Measurements from ENCODE around the gene ZBTB45. TPM values are rescaled to one million over a fixed set of nuclear protein-coding genes. Genes with fewer than 3 reads are reported as not detected.
A peak's percentile ranks its signal among the peaks of the same experiment; 100 is the strongest.

ZBTB45 gene
- total and polyA plus RNA-seq, 7 donors: 6.2 to 13.0 (median 9.8) TPM

- ATAC-seq: no peak
- no peak for TF ChIP-seq CTCF (IDR thresholded peaks at IDR 0.05)
- Histone ChIP-seq H3K36me3 (ENCODE audit: insufficient read depth in 1 of 2, low read depth in 1 of 2) (peaks cover 24 to 74% of the 10 kb centered on the region in 2 donors), H3K27ac (no peak overlapping the region), H3K27me3 (ENCODE audit: insufficient read depth in 3 of 3, low read length in 2 of 3) (no peaks in the 10 kb centered on the region), H3K4me1 (peaks cover 20% of the 10 kb centered on the region), H3K4me3 (no peak overlapping the region), H3K9me3 (no peaks in the 10 kb centered on the region)
- no peak for DNase-seq
- 88 to 94% (median 89%) methylated on average over 18 of the region's 18 CpGs for WGBS, 3 donors
- intact Hi-C loops (cut with DNase I): no loop called here
These were observed 28.0 kb upstream of the ZBTB45 start for GRCh38 chr19:58547323-58548312.

GRCh38 chr19:58546019-58546530 is 26.5 kb upstream of the ZBTB45 start:
- 14 to 21% (median 19%) methylated on average over 1 of the region's 1 CpG for WGBS, 3 donors
- Histone ChIP-seq H3K27ac (no peak overlapping the region), H3K27me3 (ENCODE audit: insufficient read depth in 3 of 3, low read length in 2 of 3) (no peaks in the 10 kb centered on the region), H3K4me3 (peak overlapping the region; percentile 95), H3K36me3 (ENCODE audit: insufficient read depth in 1 of 2, low read depth in 1 of 2) (peaks cover 24 to 59% of the 10 kb centered on the region in 2 donors), H3K4me1 (peaks cover 20% of the 10 kb centered on the region), H3K9me3 (no peaks in the 10 kb centered on the region)
- no peak for ATAC-seq
- intact Hi-C loops (cut with DNase I): no loop called here
- no peak for DNase-seq
- TF ChIP-seq CTCF (IDR thresholded peaks at IDR 0.05): no peak

- Histone ChIP-seq H3K27me3 (ENCODE audit: insufficient read depth in 3 of 3, low read length in 2 of 3) (no peaks in the 10 kb centered on the region), H3K4me3 (peak overlapping the region; percentile 95), H3K9me3 (no peaks in the 10 kb centered on the region), H3K4me1 (peaks cover 20% of the 10 kb centered on the region), H3K36me3 (ENCODE audit: insufficient read depth in 1 of 2, low read depth in 1 of 2) (peaks cover 24 to 53% of the 10 kb centered on the region in 2 donors), H3K27ac (peak overlapping the region; percentile 97)
- DNase-seq: no peak
- TF ChIP-seq CTCF (IDR thresholded peaks at IDR 0.05): no peak
- no peak for ATAC-seq
- WGBS, 3 donors: 9 to 11% (median 10%) methylated on average over 21 of the region's 21 CpGs
- intact Hi-C loops (cut with DNase I): no loop called here
These were observed 25.8 kb upstream of the ZBTB45 start for GRCh38 chr19:58545286-58546018.

GRCh38 chr19:58544591-58545285 is 25.1 kb upstream of the ZBTB45 start:
- peak; percentile 29 to 43 (median 38) for ATAC-seq

More at GRCh38 chr19:58544591-58545285, 25.1 kb upstream of the ZBTB45 start:
- WGBS, 3 donors: 0 to 1% (median 0%) methylated on average over 37 to 86 of the region's 92 CpGs
- Histone ChIP-seq H3K4me1 (peaks cover 20% of the 10 kb centered on the region), H3K36me3 (ENCODE audit: insufficient read depth in 1 of 2, low read depth in 1 of 2) (peaks cover 21 to 45% of the 10 kb centered on the region in 2 donors), H3K27me3 (ENCODE audit: insufficient read depth in 3 of 3, low read length in 2 of 3) (peaks cover 0 to 1% (median 0%) of the 10 kb centered on the region in 3 donors), H3K4me3 (peak overlapping the region; percentile 95), H3K9me3 (no peaks in the 10 kb centered on the region), H3K27ac (peak overlapping the region; percentile 97)
- intact Hi-C loops (cut with DNase I): no loop called here
- no peak for TF ChIP-seq CTCF (IDR thresholded peaks at IDR 0.05)
- DNase-seq: no peak
